Activated CD4-positive, alpha-beta memory T cell treated with anti-CD3 and anti-CD28 coated beads, Interleukin-2, amount 10 ng/mL, durations not matched to agents 7 days and 5 days (primary cell): ENCODE results near the gene NEK11. TPM values are rescaled to one million over a fixed set of nuclear protein-coding genes. Genes with fewer than 3 reads are reported as not detected.

Experiments used
- CTCF ChIA-PET: fragments of 350-600 bp; sonication (Branson Sonifier 250); formaldehyde crosslinking; loops from one replicate; lab custom pipeline; 2021; ENCODE audit warnings: antibody characterized with exemption, inconsistent platforms; lab: Charles Lee
- POLR2A ChIA-PET: fragments of 350-600 bp; sonication (Branson Sonifier 250); formaldehyde crosslinking; loops from one replicate; lab custom pipeline; 2021; ENCODE audit warnings: antibody characterized with exemption; lab: Charles Lee
- DNase-seq: peaks from one replicate; pipeline ENCODE4 v3.0.0-alpha.2; 2020
- H3K27ac Mint-ChIP-seq: one replicate; pipeline ENCODE4 v1.8.0; 2021; ENCODE audit warnings: mild to moderate bottlenecking, mixed read lengths
- H3K27me3 Mint-ChIP-seq: one replicate; pipeline ENCODE4 v1.8.0; 2021; ENCODE audit warnings: mixed read lengths
- H3K36me3 Mint-ChIP-seq: one replicate; pipeline ENCODE4 v1.8.0; 2021; ENCODE audit warnings: low read depth, mixed read lengths
- H3K4me1 Mint-ChIP-seq: one replicate; pipeline ENCODE4 v1.8.0; 2021; ENCODE audit warnings: mixed read lengths
- H3K4me3 Mint-ChIP-seq: one replicate; pipeline ENCODE4 v1.8.0; 2021; ENCODE audit warnings: mild to moderate bottlenecking, mixed read lengths
- H3K9me3 Mint-ChIP-seq: one replicate; pipeline ENCODE4 v1.8.0; 2021; ENCODE audit warnings: mixed read lengths
- total RNA-seq, 2 experiments: library from RNA; stranded (reverse); gene quantifications; one replicate each; pipeline ENCODE4 v1.2.3, GENCODE V29; 2021

Gene NEK11
- total RNA-seq, 2 experiments from 2014 or later, result 1.4 to 2.8 TPM

GRCh38 chr3:131218196-131218595 lies 191.5 kb downstream of the NEK11 start:
- Mint-ChIP-seq H3K27ac (no peak overlapping the region), H3K36me3 (no peaks in the 10 kb centered on the region), H3K27me3 (no peaks in the 10 kb centered on the region), H3K9me3 (no peaks in the 10 kb centered on the region), H3K4me3 (no peak overlapping the region), H3K4me1 (peaks cover 2% of the 10 kb centered on the region)
- CTCF ChIA-PET, result no interaction called here
- POLR2A ChIA-PET, result no interaction called here
- DNase-seq, result no peak

- Mint-ChIP-seq H3K4me1 (peaks cover 6% of the 10 kb centered on the region), H3K27me3 (no peaks in the 10 kb centered on the region), H3K36me3 (no peaks in the 10 kb centered on the region), H3K27ac (no peak overlapping the region), H3K4me3 (no peak overlapping the region), H3K9me3 (no peaks in the 10 kb centered on the region)
- ChIA-PET POLR2A (no interaction called here), CTCF (no interaction called here)
- no peak for DNase-seq
Measured at GRCh38 chr3:131221731-131222130, 195.1 kb downstream of the NEK11 start.

- no peaks in the 10 kb centered on the region for H3K9me3 Mint-ChIP-seq
- CTCF ChIA-PET, result no interaction called here
- H3K4me3 Mint-ChIP-seq, result no peak overlapping the region
- H3K36me3 Mint-ChIP-seq, result no peaks in the 10 kb centered on the region
- no peak for DNase-seq
- POLR2A ChIA-PET, result no interaction called here
- no peak overlapping the region for H3K27ac Mint-ChIP-seq
- H3K4me1 Mint-ChIP-seq, result peaks cover 6% of the 10 kb centered on the region
- no peaks in the 10 kb centered on the region for H3K27me3 Mint-ChIP-seq
Measured at GRCh38 chr3:131222599-131222998, 195.9 kb downstream of the NEK11 start.

- no peak for DNase-seq
- Mint-ChIP-seq H3K36me3 (no peaks in the 10 kb centered on the region), H3K4me3 (no peak overlapping the region), H3K4me1 (peaks cover 6% of the 10 kb centered on the region), H3K9me3 (no peaks in the 10 kb centered on the region), H3K27ac (no peak overlapping the region), H3K27me3 (no peaks in the 10 kb centered on the region)
- CTCF ChIA-PET, result no interaction called here
- POLR2A ChIA-PET, result no interaction called here
Measured at GRCh38 chr3:131223373-131224289, 197.0 kb downstream of the NEK11 start.

- ChIA-PET CTCF (no interaction called here), POLR2A (no interaction called here)
- H3K4me3 Mint-ChIP-seq, result no peak overlapping the region
Measured at GRCh38 chr3:131224886-131225550, 198.3 kb downstream of the NEK11 start.

GRCh38 chr3:131228522-131228921 lies 201.8 kb downstream of the NEK11 start:
- H3K27ac Mint-ChIP-seq, result no peak overlapping the region
- no peaks in the 10 kb centered on the region for H3K27me3 Mint-ChIP-seq
- H3K4me1 Mint-ChIP-seq, result peaks cover 1% of the 10 kb centered on the region
- no peaks in the 10 kb centered on the region for H3K9me3 Mint-ChIP-seq
- ChIA-PET CTCF (no interaction called here), POLR2A (no interaction called here)
- H3K4me3 Mint-ChIP-seq, result no peak overlapping the region
- H3K36me3 Mint-ChIP-seq, result no peaks in the 10 kb centered on the region
- no peak for DNase-seq

More at GRCh38 chr3:131224886-131225550, 198.3 kb downstream of the NEK11 start:
- H3K27me3 Mint-ChIP-seq, result no peaks in the 10 kb centered on the region
- H3K9me3 Mint-ChIP-seq, result no peaks in the 10 kb centered on the region
- no peak overlapping the region for H3K27ac Mint-ChIP-seq
- no peaks in the 10 kb centered on the region for H3K36me3 Mint-ChIP-seq
- peaks cover 6% of the 10 kb centered on the region for H3K4me1 Mint-ChIP-seq
- no peak for DNase-seq

- ChIA-PET POLR2A (no interaction called here), CTCF (no interaction called here)
- Mint-ChIP-seq H3K4me1 (no peaks in the 10 kb centered on the region), H3K27ac (no peak overlapping the region), H3K27me3 (no peaks in the 10 kb centered on the region), H3K4me3 (no peak overlapping the region), H3K36me3 (no peaks in the 10 kb centered on the region), H3K9me3 (no peaks in the 10 kb centered on the region)
- no peak for DNase-seq
Measured at GRCh38 chr3:131231710-131232389, 205.2 kb downstream of the NEK11 start.

GRCh38 chr3:131232711-131233267 lies 206.1 kb downstream of the NEK11 start:
- no peaks in the 10 kb centered on the region for H3K9me3 Mint-ChIP-seq
- no peaks in the 10 kb centered on the region for H3K4me1 Mint-ChIP-seq
- no peaks in the 10 kb centered on the region for H3K36me3 Mint-ChIP-seq
- no peak for DNase-seq
- POLR2A ChIA-PET, result no interaction called here
- CTCF ChIA-PET, result no interaction called here
- no peaks in the 10 kb centered on the region for H3K27me3 Mint-ChIP-seq
- H3K27ac Mint-ChIP-seq, result no peak overlapping the region
- no peak overlapping the region for H3K4me3 Mint-ChIP-seq

- ChIA-PET CTCF (no interaction called here), POLR2A (no interaction called here)
- H3K4me3 Mint-ChIP-seq, result no peak overlapping the region
- H3K36me3 Mint-ChIP-seq, result no peaks in the 10 kb centered on the region
- no peak for DNase-seq
- H3K4me1 Mint-ChIP-seq, result no peaks in the 10 kb centered on the region
- H3K27ac Mint-ChIP-seq, result no peak overlapping the region
- H3K9me3 Mint-ChIP-seq, result no peaks in the 10 kb centered on the region
- H3K27me3 Mint-ChIP-seq, result no peaks in the 10 kb centered on the region
Measured at GRCh38 chr3:131233900-131234668, 207.4 kb downstream of the NEK11 start.

GRCh38 chr3:131236421-131236820 lies 209.7 kb downstream of the NEK11 start:
- Mint-ChIP-seq H3K9me3 (no peaks in the 10 kb centered on the region), H3K27me3 (no peaks in the 10 kb centered on the region), H3K36me3 (no peaks in the 10 kb centered on the region), H3K4me1 (no peaks in the 10 kb centered on the region), H3K27ac (no peak overlapping the region), H3K4me3 (no peak overlapping the region)
- CTCF ChIA-PET, result no interaction called here
- no peak for DNase-seq
- POLR2A ChIA-PET, result no interaction called here

GRCh38 chr3:131238496-131238895 lies 211.8 kb downstream of the NEK11 start:
- CTCF ChIA-PET, result no interaction called here
- no peaks in the 10 kb centered on the region for H3K36me3 Mint-ChIP-seq
- POLR2A ChIA-PET, result no interaction called here

GRCh38 chr3:131239267-131239666 lies 212.6 kb downstream of the NEK11 start:
- H3K4me1 Mint-ChIP-seq, result no peaks in the 10 kb centered on the region
- no peaks in the 10 kb centered on the region for H3K36me3 Mint-ChIP-seq
- H3K4me3 Mint-ChIP-seq, result no peak overlapping the region
- H3K27ac Mint-ChIP-seq, result no peak overlapping the region
- no peak for DNase-seq
- ChIA-PET POLR2A (no interaction called here), CTCF (no interaction called here)
- H3K27me3 Mint-ChIP-seq, result no peaks in the 10 kb centered on the region
- no peaks in the 10 kb centered on the region for H3K9me3 Mint-ChIP-seq

More at GRCh38 chr3:131238496-131238895, 211.8 kb downstream of the NEK11 start:
- Mint-ChIP-seq H3K4me1 (no peaks in the 10 kb centered on the region), H3K4me3 (no peak overlapping the region), H3K9me3 (no peaks in the 10 kb centered on the region), H3K27ac (no peak overlapping the region), H3K27me3 (no peaks in the 10 kb centered on the region)
- DNase-seq, result no peak
